Hepatocyte (in vitro differentiated cells): ENCODE results near the gene KRTAP19-4.

Experiments used
- EZH2 ChIP-seq: fragments of 200-600 bp; sonication (generic); IDR thresholded peaks from 2 replicates; pipeline ENCODE4 v1.6.1; 2016; ENCODE audit warnings: antibody characterized with exemption, mild to moderate bottlenecking, borderline replicate concordance
- TF ChIP-seq, protein P1 (sequence below): fragments of 200-600 bp; sonication (generic); IDR thresholded peaks from 2 replicates; pipeline ENCODE4 v1.5.1; 2016; ENCODE audit warnings: antibody characterized with exemption, mild to moderate bottlenecking; ENCODE audit not compliant: poor library complexity

DNA sequence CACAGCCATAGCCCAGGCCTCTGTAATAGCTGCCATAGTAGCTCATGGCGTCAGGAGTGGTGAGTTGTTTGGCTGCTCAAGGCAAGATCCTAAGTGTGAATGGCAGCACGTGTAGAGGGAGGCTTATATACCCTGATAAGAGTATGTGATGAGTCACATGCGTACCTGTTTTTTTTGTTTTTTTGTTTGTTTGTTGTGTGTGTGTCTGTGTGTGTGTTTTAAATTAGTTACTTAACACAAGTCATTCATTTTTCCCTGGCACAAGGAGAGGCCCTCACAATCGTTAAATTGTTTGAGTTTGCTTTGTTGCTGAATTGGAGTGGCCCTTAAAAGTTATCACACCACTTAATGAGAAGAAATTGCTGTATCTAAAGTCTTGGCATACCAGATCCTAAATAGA lies at the start of gene KRTAP19-4:
- TF ChIP-seq, protein P1, sequence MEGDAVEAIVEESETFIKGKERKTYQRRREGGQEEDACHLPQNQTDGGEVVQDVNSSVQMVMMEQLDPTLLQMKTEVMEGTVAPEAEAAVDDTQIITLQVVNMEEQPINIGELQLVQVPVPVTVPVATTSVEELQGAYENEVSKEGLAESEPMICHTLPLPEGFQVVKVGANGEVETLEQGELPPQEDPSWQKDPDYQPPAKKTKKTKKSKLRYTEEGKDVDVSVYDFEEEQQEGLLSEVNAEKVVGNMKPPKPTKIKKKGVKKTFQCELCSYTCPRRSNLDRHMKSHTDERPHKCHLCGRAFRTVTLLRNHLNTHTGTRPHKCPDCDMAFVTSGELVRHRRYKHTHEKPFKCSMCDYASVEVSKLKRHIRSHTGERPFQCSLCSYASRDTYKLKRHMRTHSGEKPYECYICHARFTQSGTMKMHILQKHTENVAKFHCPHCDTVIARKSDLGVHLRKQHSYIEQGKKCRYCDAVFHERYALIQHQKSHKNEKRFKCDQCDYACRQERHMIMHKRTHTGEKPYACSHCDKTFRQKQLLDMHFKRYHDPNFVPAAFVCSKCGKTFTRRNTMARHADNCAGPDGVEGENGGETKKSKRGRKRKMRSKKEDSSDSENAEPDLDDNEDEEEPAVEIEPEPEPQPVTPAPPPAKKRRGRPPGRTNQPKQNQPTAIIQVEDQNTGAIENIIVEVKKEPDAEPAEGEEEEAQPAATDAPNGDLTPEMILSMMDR = no peak
- TF ChIP-seq EZH2 = no peak
